Measurements from ENCODE around the gene TSPAN33. TPM values are rescaled to one million over a fixed set of nuclear protein-coding genes. Genes with fewer than 3 reads are reported as not detected.

TSPAN33 gene
- total and polyA plus RNA-seq, 2 of the 13 experiments (the other 11 are each of a cell fraction or from before 2014, with no cell fraction given): 15.3 to 16.5 TPM

- TF ChIP-seq NCOA2 (CRISPR knock-in tag; IDR thresholded peaks at IDR 0.05) (no peak), ZNF788 (CRISPR knock-in tag; IDR thresholded peaks at IDR 0.05; ENCODE audit: borderline replicate concordance) (peak; percentile 67; the same call in 1 of the 2 replicates), NKX3-1 (CRISPR knock-in tag; IDR thresholded peaks at IDR 0.05) (no peak), ZFP36 (IDR thresholded peaks at IDR 0.05; ENCODE audit: borderline replicate concordance, low read depth, low read length, partially characterized antibody) (no peak), GZF1 (CRISPR knock-in tag; IDR thresholded peaks at IDR 0.05) (no peak), ZNF550 (CRISPR knock-in tag; IDR thresholded peaks at IDR 0.05; ENCODE audit: borderline replicate concordance) (no peak), ZBTB34 (CRISPR knock-in tag; IDR thresholded peaks at IDR 0.05) (no peak), CEBPB (IDR thresholded peaks at IDR 0.05; ENCODE audit: borderline replicate concordance, low read depth, low read length) (no peak), KAT8 (CRISPR knock-in tag; IDR thresholded peaks at IDR 0.05) (no peak), ZUFSP (CRISPR knock-in tag; IDR thresholded peaks at IDR 0.05; ENCODE audit: borderline replicate concordance) (no peak), TBX2 (CRISPR knock-in tag; IDR thresholded peaks at IDR 0.05; ENCODE audit: borderline replicate concordance) (peak; percentile 25; the same call in 1 of the 2 replicates), ZFX (CRISPR knock-in tag; IDR thresholded peaks at IDR 0.05; ENCODE audit: low read depth) (no peak), ZNF672 (CRISPR knock-in tag; IDR thresholded peaks at IDR 0.05) (no peak), TFE3 (CRISPR knock-in tag; IDR thresholded peaks at IDR 0.05) (peak; percentile 66; the same call in 1 of the 2 replicates), ZNF251 (CRISPR knock-in tag; IDR thresholded peaks at IDR 0.05) (no peak), MED1 (CRISPR knock-in tag; IDR thresholded peaks at IDR 0.05) (0 out of 2 replicates have a peak, but pooled peaks have one; percentile 13), ZNF543 (CRISPR knock-in tag; IDR thresholded peaks at IDR 0.05) (no peak), ZNF512 (CRISPR knock-in tag; IDR thresholded peaks at IDR 0.05) (no peak), RBAK (CRISPR knock-in tag; IDR thresholded peaks at IDR 0.05) (no peak), ATRX (CRISPR knock-in tag; IDR thresholded peaks at IDR 0.05; ENCODE audit: borderline replicate concordance) (no peak), PHF5A (CRISPR knock-in tag; IDR thresholded peaks at IDR 0.05; ENCODE audit: low read depth, unreplicated experiment) (no peak), ZNF674 (CRISPR knock-in tag; IDR thresholded peaks at IDR 0.05; ENCODE audit: low read depth) (no peak), PREB (CRISPR knock-in tag; IDR thresholded peaks at IDR 0.05) (no peak), CBX2 (IDR thresholded peaks at IDR 0.05; ENCODE audit: low read depth, low read length) (no peak), CBX2 (CRISPR knock-in tag; IDR thresholded peaks at IDR 0.05; ENCODE audit: low read depth) (no peak), SIX4 (CRISPR knock-in tag; IDR thresholded peaks at IDR 0.05) (no peak)
These were observed 69.3 kb downstream of the TSPAN33 start (continued) for GRCh38 chr7:129213828-129214227.

All from HepG2 (cell line).